Endodermal cell (in vitro differentiated cells): ENCODE measurements around the gene APPBP2. TPM values are rescaled to one million over a fixed set of nuclear protein-coding genes. Genes with fewer than 3 reads are reported as not detected.

Experiments
- DNase-seq: peaks from one replicate; pipeline ENCODE4 v3.0.0-alpha.2; 2017
- H3K27ac ChIP-seq: 2 replicates; pipeline ENCODE4 v1.5.1; 2013; ENCODE audit warnings: mild to moderate bottlenecking, low read depth, low read length, moderate library complexity
- H3K27me3 ChIP-seq: 2 replicates; pipeline ENCODE4 v1.6.1; 2013; ENCODE audit warnings: mild to moderate bottlenecking, low read length, moderate library complexity; ENCODE audit not compliant: insufficient read depth, control insufficient read depth, poor library complexity, severe bottlenecking
- H3K36me3 ChIP-seq: 2 replicates; pipeline ENCODE4 v1.7.0; 2013; ENCODE audit warnings: mild to moderate bottlenecking, low read length, moderate library complexity; ENCODE audit not compliant: control insufficient read depth, insufficient read depth
- H3K4me1 ChIP-seq: one replicate; pipeline ENCODE4 v1.7.0; 2013; ENCODE audit warnings: low read length; ENCODE audit not compliant: control insufficient read depth, insufficient read depth
- H3K4me3 ChIP-seq: 2 replicates; pipeline ENCODE4 v1.5.1; 2013; ENCODE audit warnings: mild to moderate bottlenecking, low read length, moderate library complexity
- H3K9ac ChIP-seq: 2 replicates; pipeline ENCODE4 v1.6.1; 2013; ENCODE audit warnings: mild to moderate bottlenecking, low read length, moderate library complexity; ENCODE audit not compliant: poor library complexity, severe bottlenecking; ENCODE audit errors: extremely low read depth
- H3K9me3 ChIP-seq: 2 replicates; pipeline ENCODE4 v1.6.1; 2013; ENCODE audit warnings: mild to moderate bottlenecking, low read length, moderate library complexity; ENCODE audit not compliant: control insufficient read depth
- H3K27ac Mint-ChIP-seq: 2 replicates; pipeline ENCODE4 v1.8.0; 2020; ENCODE audit warnings: mixed read lengths
- H3K27me3 Mint-ChIP-seq: 2 replicates; pipeline ENCODE4 v1.8.0; 2021; ENCODE audit warnings: mild to moderate bottlenecking, mixed read lengths; ENCODE audit not compliant: insufficient read depth
- H3K36me3 Mint-ChIP-seq: 2 replicates; pipeline ENCODE4 v1.8.0; 2020; ENCODE audit warnings: low read depth, mixed read lengths
- H3K4me1 Mint-ChIP-seq: 2 replicates; pipeline ENCODE4 v1.8.0; 2020; ENCODE audit warnings: mixed read lengths
- H3K4me3 Mint-ChIP-seq: 2 replicates; pipeline ENCODE4 v1.8.0; 2020; ENCODE audit warnings: mild to moderate bottlenecking, moderate library complexity, mixed read lengths
- H3K9me3 Mint-ChIP-seq: 2 replicates; pipeline ENCODE4 v1.8.0; 2020; ENCODE audit warnings: mild to moderate bottlenecking, mixed read lengths
- WGBS, 2 experiments: methylation state at CpG; one replicate each; pipeline versions ENCODE4 v1.1.5 to v1.1.7; 2013; ENCODE audit warnings: missing lambda C conversion rate in 2 of 2, mixed read lengths in 1 of 2; ENCODE audit not compliant: insufficient coverage in 1 of 2, insufficient read length in 1 of 2; 5-methylcytosine and 5-hydroxymethylcytosine counted together
- total RNA-seq, 2 donors: library from RNA; stranded (reverse); fragmentation: NEBNext Ultra II Directional in 1 of 2; extraction: Animal tissue kit (Norgen Biotek cat#: 25700) in 1 of 2; gene quantifications; 2 replicates in 1 of 2; 3 replicates in 1 of 2; pipeline ENCODE4 v1.2.1, GENCODE V29; 2021
- TF ChIP-seq, protein P1 (sequence below): fragments of 200-600 bp; sonication (generic); conservative IDR thresholded peaks from 2 replicates; pipeline ENCODE4 v1.5.0; 2021; ENCODE audit warnings: antibody characterized with exemption, mild to moderate bottlenecking

APPBP2 gene
- total RNA-seq, 2 donors from 2014 or later = 25.3 to 28.1 TPM

DNA sequence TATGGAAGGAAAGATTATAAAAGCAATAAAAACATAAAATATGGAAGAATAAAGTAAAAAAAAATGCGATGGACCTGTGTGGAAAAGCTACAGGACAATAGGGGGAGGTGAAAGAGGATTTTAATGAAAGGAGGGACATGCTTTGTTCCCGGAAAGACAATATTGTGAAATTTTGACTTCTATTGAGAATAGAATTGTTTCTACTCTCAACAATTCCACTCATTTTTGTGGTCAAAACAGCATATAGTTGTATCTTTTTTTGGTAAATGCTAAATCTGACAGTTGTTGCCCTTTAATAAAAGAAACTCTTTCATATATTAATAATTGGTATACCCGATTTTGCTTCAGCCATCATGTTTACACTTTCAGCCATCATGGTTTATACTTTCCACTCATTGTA is 22.9 kb upstream of the APPBP2 start:
- 77% methylated on average over 3 of the region's 3 CpGs; no CpG with 5 or more reads in 1 of the 2 experiments for WGBS, 2 experiments
- Histone ChIP-seq H3K9ac (no peak overlapping the region), H3K27me3 (no peaks in the 10 kb centered on the region), H3K9me3 (peaks cover 11% of the 10 kb centered on the region), H3K36me3 (no peaks in the 10 kb centered on the region), H3K27ac (no peak overlapping the region), H3K4me1 (no peaks in the 10 kb centered on the region), H3K4me3 (no peak overlapping the region)
- peaks cover 13% of the 10 kb centered on the region for H3K36me3 Mint-ChIP-seq
- peaks cover 31% of the 10 kb centered on the region for H3K9me3 Mint-ChIP-seq
- no peaks in the 10 kb centered on the region for H3K4me1 Mint-ChIP-seq
- no peak overlapping the region for H3K4me3 Mint-ChIP-seq
- no peak for DNase-seq
- no peaks in the 10 kb centered on the region for H3K27me3 Mint-ChIP-seq
- H3K27ac Mint-ChIP-seq = no peak overlapping the region
- TF ChIP-seq, protein P1, sequence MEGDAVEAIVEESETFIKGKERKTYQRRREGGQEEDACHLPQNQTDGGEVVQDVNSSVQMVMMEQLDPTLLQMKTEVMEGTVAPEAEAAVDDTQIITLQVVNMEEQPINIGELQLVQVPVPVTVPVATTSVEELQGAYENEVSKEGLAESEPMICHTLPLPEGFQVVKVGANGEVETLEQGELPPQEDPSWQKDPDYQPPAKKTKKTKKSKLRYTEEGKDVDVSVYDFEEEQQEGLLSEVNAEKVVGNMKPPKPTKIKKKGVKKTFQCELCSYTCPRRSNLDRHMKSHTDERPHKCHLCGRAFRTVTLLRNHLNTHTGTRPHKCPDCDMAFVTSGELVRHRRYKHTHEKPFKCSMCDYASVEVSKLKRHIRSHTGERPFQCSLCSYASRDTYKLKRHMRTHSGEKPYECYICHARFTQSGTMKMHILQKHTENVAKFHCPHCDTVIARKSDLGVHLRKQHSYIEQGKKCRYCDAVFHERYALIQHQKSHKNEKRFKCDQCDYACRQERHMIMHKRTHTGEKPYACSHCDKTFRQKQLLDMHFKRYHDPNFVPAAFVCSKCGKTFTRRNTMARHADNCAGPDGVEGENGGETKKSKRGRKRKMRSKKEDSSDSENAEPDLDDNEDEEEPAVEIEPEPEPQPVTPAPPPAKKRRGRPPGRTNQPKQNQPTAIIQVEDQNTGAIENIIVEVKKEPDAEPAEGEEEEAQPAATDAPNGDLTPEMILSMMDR = no peak

- Mint-ChIP-seq H3K27ac (peak overlapping the region; percentile 58), H3K4me1 (no peaks in the 10 kb centered on the region), H3K4me3 (no peak overlapping the region), H3K36me3 (no peaks in the 10 kb centered on the region), H3K27me3 (no peaks in the 10 kb centered on the region), H3K9me3 (peaks cover 13% of the 10 kb centered on the region)
- WGBS, 2 experiments = 93 to 97% methylated on average over 3 to 9 of the region's 9 CpGs
- TF ChIP-seq, protein P1 = no peak
- no peaks in the 10 kb centered on the region for H3K9me3 ChIP-seq
- no peak overlapping the region for H3K9ac ChIP-seq
- no peak overlapping the region for H3K4me3 ChIP-seq
- no peaks in the 10 kb centered on the region for H3K27me3 ChIP-seq
- H3K27ac ChIP-seq = no peak overlapping the region
- H3K4me1 ChIP-seq = no peaks in the 10 kb centered on the region
- H3K36me3 ChIP-seq = no peaks in the 10 kb centered on the region
- no peak for DNase-seq
Measured at GRCh38 chr17:60545465-60546191, 19.6 kb upstream of the APPBP2 start.

- Mint-ChIP-seq H3K27me3 (no peaks in the 10 kb centered on the region), H3K27ac (no peak overlapping the region), H3K4me3 (no peak overlapping the region), H3K36me3 (no peaks in the 10 kb centered on the region), H3K9me3 (no peaks in the 10 kb centered on the region), H3K4me1 (no peaks in the 10 kb centered on the region)
- TF ChIP-seq, protein P1 = no peak
- WGBS, 2 experiments = 81 to 89% methylated on average over 4 of the region's 4 CpGs
- Histone ChIP-seq H3K36me3 (no peaks in the 10 kb centered on the region), H3K27ac (no peak overlapping the region), H3K9ac (no peak overlapping the region), H3K9me3 (no peaks in the 10 kb centered on the region), H3K4me3 (no peak overlapping the region), H3K27me3 (no peaks in the 10 kb centered on the region), H3K4me1 (no peaks in the 10 kb centered on the region)
- peak; percentile 7 for DNase-seq
Measured at GRCh38 chr17:60542071-60542470, 16.0 kb upstream of the APPBP2 start.
